IPS-18c (cell line): Measurements from ENCODE around the gene C14orf180.
"Not testable (repeated sequence)": the region's sequence is repeated elsewhere in the genome, so short reads cannot be mapped to it uniquely, and the experiment has no call there.

ENCODE experiments used
- H3K4me3 ChIP-seq: 2 replicates; pipeline ENCODE4 v1.7.0; 2013; ENCODE audit warnings: low read depth, mild to moderate bottlenecking, low read length, moderate library complexity; ENCODE audit not compliant: insufficient read depth
- H3K9me3 ChIP-seq: one replicate; pipeline ENCODE4 v1.6.1; 2013; ENCODE audit warnings: mild to moderate bottlenecking, low read length, moderate library complexity; ENCODE audit not compliant: control insufficient read depth, insufficient read depth

Gene C14orf180

DNA sequence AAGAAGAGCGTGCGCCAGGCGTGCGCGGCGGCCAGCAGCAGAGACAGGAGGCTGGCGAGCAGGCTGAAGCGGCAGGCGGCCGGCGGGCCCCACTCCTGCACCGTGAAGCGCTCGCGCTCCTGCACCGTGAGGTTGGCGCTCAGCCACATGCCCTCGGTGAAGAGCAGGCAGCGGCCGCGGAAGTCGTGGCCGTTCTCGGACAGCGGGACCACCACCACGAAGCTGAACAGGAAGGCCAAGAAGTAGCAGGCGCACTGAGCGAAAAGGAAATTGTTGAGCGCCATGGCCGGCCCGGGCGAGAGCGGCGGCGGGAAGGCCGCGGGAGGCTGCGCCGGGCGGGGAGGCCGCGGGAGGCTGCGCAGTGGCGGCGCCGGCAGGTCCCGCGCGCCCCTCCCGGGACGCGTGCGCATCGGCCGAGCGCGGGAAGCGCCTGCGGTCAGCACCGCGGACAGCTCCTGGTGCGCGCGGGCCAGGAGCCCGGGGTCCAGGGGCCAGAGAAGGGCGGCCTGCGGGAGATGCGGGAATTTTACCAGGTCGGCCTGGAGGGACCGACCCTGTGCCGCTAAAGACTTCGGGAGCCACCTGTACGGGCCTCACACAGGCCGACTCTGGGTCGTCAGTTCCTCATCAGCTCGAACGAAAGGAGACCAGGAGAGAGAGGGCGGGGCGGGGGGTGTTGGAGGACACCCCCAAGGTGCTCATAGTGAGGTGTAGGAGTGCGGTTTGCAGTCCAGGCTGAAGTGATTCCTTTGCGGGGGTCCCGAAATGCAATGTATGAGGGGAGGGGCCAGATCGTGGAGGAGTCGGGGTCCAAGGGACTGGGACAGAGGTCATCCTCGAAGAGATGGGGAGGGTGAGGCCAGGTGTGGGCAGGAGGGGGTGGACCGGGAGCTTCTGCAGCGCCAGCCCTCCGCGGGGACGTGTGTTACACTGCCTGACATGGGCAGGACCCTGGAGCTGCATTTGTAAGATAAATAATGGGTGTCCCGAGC is 25.2 kb downstream of the C14orf180 start, which contains the start of gene TMEM179:
TMEM179 (minus strand) TSS at position 315 of the 992 bp plus-strand sequence; CDS start at position 284, 31 bp downstream.
- peak within 1 kb of the TSS; percentile 39 for H3K4me3 ChIP-seq

DNA sequence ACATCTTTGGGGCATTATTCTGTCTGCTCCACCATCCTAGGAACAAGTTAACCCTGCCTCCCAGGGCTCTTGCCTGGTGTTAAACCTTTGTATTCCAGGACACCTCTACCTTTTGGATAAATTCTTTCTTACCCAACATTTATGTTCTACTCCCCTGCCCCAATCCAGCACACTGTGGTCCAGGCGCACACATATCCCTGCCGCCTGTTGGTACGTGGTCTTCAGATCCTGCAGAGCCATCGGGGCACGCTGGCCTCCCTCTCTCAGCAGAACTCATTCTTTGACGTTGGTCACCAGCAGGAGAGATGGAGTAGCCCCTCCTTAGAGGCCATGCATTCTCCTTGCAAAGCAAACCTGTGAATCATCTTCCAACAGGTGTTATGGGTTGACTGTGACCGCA is 30.1 kb downstream of the C14orf180 start:
- Histone ChIP-seq H3K9me3 (peaks cover 1% of the 10 kb centered on the region), H3K4me3 (no peak overlapping the region)

More for the DNA sequence above, 25.2 kb downstream of the C14orf180 start, which contains the start of gene TMEM179:
- H3K9me3 ChIP-seq: no peaks in the 10 kb centered on the region

DNA sequence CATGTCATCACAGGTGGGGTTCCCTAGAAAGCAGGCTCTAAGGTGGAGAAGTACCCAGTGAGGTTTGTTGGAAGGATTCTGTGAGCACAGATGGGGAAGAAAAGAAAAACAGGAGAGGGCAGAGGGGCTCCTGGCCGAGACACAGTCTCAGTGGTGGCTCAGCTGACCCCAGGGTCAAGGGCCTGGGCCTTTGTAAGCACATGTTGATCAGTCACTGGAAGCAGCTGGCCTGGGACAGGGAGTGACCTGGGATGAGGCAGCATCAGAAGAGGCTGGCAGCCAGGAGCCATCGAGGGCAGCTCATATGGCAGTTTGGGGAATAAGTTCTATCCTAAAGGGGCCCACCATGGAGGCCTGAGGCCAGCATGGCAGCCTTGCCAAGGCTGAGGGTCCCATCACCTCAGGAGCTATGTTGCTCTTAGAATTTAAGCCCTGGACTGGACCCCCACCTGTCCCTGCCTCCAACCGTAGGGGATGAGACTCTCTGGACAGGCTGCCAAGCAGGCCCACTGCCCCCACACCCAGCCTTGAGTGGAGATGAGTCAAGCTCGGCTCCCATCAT is 31.3 kb downstream of the C14orf180 start:
- Histone ChIP-seq H3K9me3 (peaks cover 2% of the 10 kb centered on the region), H3K4me3 (no peak overlapping the region)

DNA sequence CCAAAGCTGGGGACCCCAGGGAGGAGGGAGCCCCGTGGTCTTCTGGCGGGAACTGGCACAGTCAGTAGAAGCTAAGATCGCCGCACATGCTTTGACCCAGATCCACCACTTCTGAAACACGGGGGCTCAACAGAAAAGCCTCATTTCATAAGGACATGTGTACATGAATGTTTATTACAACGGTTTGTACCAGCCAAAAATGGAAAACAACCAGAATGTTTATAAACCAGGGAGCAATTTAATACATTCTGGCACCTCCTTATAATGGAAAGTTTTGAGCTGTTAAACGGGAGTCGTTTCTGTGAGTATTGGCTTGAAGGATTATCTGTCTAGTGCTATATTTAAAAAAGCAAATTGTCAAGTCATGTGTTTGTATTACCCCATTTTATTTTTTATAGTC is 32.3 kb downstream of the C14orf180 start:
- Histone ChIP-seq H3K4me3 (no peak overlapping the region), H3K9me3 (peaks cover 2% of the 10 kb centered on the region)

DNA sequence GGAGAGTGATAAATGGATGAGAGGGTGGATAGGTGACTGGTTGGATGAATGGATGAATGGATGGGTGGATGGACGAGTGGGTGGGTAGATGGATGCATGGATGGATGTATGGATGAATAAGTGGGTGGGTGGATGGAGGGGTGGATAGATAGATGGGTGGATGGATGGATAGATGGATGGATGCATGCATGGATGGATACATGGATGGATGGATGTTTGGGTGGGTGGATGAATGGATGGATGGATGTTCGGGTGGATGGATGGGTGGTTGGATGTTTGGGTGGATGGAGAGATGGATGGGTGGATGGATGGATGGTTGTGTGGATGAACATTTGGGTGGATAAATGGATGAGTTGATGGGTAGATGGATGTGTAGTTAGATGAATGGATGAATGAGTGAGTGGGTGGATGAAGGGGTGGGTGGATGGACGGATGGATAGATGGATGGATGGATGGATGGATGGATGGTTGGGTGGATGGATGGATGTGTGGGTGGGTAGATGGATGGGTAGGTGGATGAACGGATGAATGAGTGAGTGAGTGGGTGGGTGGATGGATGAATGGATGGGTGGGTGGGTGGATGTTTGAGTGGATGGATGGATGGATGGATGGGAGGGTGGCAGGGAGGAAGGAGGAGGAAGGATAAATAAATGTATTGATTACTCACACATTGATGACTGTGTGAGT is 34.7 kb downstream of the C14orf180 start:
- Histone ChIP-seq H3K4me3 (no peak overlapping the region), H3K9me3 (peaks cover 2% of the 10 kb centered on the region)

DNA sequence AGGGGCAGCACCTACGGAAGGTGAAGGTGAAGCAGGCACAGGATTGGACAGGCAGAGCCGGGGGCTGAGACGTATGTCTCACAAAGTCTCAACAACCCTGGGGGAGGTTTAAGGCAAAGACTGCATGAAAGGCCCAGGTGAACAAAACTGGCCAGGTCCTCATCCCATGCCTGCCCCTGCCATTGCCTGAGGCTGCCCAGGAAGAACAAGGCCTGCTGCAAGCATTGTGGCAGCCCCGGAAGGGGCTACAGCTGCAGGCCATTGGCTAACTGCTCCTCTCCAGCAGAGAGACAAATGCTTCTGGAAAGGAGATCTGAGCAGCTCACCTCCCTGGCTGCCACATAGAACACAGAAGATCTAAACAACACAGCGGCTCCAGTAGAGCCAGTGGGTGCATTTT is 45.4 kb downstream of the C14orf180 start:
- H3K4me3 ChIP-seq: no peak overlapping the region
- H3K9me3 ChIP-seq: peaks cover 2% of the 10 kb centered on the region

- Histone ChIP-seq H3K9me3 (no peaks in the 10 kb centered on the region), H3K4me3 (no peak overlapping the region)
Observed at GRCh38 chr14:104632781-104633180, 53.2 kb downstream of the C14orf180 start.

DNA sequence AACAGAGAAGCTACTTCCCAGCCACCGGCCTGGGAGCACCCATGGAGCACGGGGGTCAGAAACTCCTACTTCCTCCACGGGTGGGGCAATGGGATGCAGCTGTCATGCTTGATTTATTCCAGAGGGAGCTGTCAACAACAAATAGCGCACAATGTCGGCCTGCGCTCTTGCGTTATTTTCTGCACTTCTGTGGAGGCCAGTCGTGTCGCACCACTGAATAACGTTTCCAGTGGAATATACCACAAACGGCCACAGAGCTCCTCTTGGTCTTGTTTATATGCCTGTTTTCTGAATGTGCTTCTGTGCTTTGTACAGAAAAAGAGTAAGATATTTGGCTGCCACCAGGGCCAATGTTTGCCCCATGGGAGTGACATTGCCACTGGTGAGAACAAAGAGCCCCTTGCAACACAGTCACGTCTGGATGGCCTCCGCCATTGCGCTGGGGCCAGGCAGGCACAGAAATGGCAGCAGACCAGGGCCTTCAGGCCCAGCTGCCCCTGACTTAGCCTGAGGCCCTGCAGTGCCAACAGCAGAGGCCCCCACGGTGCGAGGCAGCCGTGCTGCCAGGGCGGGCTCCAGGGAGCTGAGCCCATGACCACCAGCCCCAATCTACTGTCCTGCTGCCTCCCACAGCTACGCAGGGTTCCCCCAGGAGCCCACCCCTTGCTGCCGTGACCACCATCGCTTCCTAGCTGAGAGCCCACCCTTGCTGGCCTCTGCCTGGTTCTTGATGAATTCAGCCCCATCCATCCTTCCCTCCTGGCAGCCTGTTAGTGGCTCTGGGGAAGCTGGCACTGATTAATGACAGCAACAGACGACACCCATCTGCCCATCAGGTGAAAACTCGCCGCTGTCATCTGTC is 53.9 kb downstream of the C14orf180 start:
- Histone ChIP-seq H3K9me3 (no peaks in the 10 kb centered on the region), H3K4me3 (no peak overlapping the region)

DNA sequence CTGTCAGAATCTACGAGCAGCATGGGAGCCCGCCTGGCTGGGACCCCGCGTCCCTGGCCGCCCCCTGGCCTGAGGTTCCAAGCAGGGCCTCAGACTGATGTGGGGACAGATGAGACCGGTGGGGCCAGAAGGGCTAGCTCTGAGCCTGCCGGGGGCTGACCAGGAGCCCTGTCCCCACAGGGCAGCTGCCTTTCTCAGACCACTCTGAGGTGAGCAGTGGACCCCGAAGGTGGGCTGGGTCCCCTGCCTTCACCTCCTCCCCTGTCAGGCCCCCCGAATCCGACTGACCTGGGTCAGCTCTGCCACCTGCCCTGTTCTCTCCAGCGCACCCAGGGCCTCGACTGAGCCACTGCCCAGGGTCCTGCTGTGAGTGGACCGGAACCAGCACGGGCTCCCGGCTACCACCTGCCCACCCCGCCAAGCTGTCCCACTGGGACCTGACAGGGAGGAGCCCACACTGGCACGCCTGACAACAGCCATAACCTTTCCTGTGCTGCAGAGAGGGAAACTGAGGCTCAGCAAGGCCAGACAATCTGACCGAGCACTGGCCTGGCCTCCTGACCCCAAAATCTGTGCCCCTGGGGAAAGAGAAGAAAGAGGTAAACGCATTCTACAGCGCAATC is 54.7 kb downstream of the C14orf180 start:
- Histone ChIP-seq H3K4me3 (no peak overlapping the region), H3K9me3 (no peaks in the 10 kb centered on the region)

DNA sequence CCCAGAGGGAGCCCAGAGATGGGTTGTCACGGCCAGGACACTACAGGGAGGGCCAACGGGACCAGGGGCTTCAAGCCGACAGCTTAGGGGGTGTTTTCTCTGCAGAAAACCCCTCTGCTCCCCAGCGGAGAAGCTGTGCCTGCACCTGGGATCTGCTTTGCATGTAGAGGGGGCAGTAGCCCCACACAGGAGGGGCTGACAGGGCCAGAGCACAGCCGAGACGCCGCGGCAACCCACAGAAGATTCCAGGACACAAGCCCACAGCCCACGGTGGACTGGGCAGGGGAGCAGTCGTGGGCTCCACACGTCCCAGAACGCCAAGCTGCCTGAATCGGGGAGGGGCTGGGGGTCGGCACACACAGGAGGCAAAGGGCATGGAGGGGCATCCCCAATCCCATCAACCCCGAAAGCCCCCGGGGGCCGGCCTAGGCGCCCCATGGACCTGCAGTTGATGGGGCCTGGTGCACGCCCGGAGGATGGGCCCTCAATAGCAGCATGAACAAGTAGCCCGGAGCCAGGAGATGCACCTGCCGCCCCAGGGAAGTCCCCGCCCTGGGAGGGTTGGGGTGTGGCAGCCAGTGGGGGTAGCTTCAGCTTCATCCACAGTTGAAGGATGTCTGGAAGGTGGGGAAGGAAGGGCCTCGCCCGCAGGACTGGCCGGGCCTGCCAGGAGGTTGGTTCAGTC is 55.5 kb downstream of the C14orf180 start:
- Histone ChIP-seq H3K9me3 (no peaks in the 10 kb centered on the region), H3K4me3 (no peak overlapping the region)

- H3K4me3 ChIP-seq: no peak overlapping the region
- no peaks in the 10 kb centered on the region for H3K9me3 ChIP-seq
Observed at GRCh38 chr14:104635717-104636116, 56.2 kb downstream of the C14orf180 start.

DNA sequence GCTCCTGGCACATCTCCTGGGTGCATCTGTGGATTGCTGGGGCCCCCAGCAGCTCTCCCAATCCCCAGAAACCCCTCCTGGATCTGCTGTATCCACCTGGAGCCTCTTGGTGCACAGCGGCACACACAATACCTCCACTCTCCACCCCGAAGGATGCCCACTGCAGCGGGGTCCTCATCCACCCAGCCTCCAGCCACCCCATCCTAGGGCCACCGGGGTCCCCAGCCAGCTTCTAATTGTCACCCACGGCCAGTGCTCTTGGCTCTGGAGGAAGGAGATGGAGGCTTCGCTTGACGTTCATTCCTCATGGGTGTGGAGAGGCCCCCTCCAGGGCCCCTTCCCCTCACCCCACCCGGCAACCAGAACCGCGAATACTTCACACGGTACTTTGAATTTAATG is 56.6 kb downstream of the C14orf180 start:
- no peak overlapping the region for H3K4me3 ChIP-seq
- no peaks in the 10 kb centered on the region for H3K9me3 ChIP-seq

DNA sequence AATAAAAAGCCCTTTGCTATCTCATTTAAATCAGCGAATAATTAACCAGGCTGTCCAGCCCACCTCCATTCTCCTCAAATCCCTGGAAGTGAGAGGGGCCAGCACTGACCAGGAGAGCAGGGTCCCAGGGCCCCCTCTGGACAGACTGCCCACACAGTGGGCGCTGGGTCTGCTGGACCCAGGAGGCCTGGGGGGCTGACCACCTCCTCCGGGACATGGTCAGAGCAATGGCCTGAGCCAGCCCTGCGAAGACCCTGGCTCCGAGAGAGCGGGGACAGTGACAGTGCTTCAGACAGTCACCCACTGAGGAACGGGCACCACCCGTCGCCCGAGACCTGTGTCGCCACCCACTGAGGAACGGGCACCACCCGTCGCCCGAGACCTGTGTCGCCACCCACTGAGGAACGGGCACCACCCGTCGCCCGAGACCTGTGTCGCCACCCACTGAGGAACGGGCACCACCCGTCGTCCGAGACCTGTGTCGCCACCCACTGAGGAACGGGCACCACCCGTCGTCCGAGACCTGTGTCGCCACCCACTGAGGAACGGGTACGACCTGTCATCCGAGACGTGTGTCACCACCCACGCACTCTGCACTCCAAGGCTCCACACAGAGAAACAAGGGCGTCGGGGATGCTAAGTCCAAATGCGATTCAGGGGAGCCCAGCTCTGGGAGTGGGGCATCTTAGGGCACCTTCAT is 57.4 kb downstream of the C14orf180 start:
- not testable (repeated sequence) for H3K4me3 ChIP-seq, H3K9me3 ChIP-seq

DNA sequence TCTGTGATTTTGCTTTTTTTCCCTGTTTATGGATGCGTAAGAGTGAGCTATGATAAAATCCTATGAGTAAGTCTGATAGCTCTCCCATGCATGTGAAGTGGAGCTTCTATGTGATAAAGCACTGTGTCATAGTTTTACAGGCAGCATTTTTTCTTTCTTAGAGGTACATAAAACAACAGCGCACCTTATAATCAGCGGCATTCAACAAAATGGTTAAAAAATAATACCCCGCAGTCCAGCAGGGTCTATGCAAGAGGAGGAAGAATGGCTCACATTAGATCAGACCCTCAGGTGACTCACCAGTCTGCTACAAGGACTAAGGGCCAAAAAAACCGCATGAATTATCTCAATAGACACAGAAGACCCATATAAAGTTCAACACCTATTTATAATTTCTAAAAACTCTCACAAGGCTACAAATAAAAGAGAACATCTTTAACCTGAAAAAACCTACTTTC is 58.0 kb downstream of the C14orf180 start:
- H3K9me3 ChIP-seq: no peaks in the 10 kb centered on the region
- no peak overlapping the region for H3K4me3 ChIP-seq

- H3K4me3 ChIP-seq: no peak overlapping the region
- no peaks in the 10 kb centered on the region for H3K9me3 ChIP-seq
Observed at GRCh38 chr14:104638190-104638589, 58.6 kb downstream of the C14orf180 start.
